Glomerular endothelial cell (primary cell): ENCODE data around the gene OSBPL8. TPM values are rescaled to one million over a fixed set of nuclear protein-coding genes. Genes with fewer than 3 reads are reported as not detected.
"Not testable (repeated sequence)": the region's sequence is repeated elsewhere in the genome, so short reads cannot be mapped to it uniquely, and the experiment has no call there.

Source experiments
- DNase-seq: peaks from one replicate; pipeline ENCODE4 v3.0.0-alpha.2; 2011; ENCODE audit warnings: low read depth, low spot score; ENCODE audit errors: extremely low read depth
- total RNA-seq: library from RNA; depleted of rRNA; stranded (reverse); fragments of >200 nt; gene quantifications from 2 replicates; pipeline ENCODE4 v1.2.3, GENCODE V29; 2015

The OSBPL8 gene
- total RNA-seq, 1 donor from 2014 or later = 55.0 TPM

GRCh38 chr12:76532520-76532919 lies 27.1 kb downstream of the OSBPL8 start:
- no peak for DNase-seq

GRCh38 chr12:76531056-76531455 lies 28.5 kb downstream of the OSBPL8 start:
- DNase-seq = no peak

DNA sequence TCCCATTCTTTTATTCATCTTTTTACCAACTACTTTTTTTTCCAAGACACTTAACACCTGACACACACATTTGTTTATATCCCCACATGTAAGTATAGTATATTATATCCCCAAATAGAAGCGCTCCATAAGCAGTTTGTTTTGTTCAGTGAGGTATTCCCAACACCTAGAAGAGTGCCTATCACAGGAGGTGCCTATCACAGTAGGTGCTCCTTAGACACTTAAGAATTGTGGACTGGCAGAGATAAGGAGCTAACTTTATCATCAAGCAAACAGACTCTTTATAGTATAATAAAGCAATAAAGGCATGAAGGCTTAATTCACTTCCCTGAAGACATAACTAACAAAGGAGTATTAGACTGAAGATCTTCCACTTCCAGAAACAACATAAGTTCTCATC lies 29.1 kb downstream of the OSBPL8 start:
- no peak for DNase-seq

DNA sequence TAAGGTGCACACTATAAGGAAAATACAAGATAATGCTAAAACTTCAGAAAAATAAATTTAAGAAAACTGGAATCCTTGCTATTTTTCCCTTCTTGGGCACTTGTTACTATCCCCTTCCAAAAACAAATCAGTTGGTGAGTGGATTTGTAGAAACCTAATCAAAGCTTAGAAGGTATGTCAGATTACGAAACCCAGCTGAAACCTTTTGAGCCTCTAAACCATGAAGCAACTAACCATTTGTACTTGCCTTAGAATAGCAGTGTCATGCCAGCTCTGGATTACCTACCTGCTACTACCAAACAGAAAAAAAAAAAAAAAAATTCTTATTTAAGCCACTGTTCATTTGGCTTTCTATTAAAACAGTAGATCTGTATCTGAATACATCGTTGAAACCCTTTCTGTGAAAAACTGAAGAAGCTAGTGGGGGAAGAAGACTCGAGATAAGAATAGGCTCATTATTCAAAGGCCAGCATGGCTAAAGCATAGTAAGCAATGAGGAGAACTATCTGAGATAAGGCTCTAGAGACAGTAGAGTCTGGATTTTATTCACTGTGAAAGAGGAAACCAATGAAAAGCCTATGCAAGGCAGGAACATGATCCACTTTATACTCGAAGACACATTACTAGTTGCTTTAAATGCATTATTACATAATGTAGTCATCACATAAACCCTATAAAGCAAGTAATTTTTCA lies 30.2 kb downstream of the OSBPL8 start:
- DNase-seq = no peak

- DNase-seq = no peak
Measured at GRCh38 chr12:76523408-76523807, 36.2 kb downstream of the OSBPL8 start.

DNA sequence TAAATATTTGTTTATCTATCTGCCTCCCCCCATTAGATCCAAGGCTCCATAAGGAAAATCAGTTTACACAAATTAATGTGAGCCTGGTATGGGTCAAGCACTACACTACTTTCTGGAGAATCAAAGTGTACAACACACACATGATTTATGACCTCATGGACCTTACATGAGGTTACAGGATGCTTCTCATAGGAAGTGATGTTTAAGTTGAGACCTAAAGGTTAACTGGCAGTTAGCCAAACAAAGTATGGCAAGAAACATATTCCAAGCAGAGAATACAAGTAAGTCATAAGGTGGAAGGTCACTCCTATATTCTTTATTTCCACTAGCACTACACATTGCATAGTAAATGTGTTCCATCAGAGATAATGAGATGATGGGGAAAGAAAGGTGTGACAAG lies 39.2 kb downstream of the OSBPL8 start:
- peak; percentile 67 for DNase-seq

- peak; percentile 72 for DNase-seq
Measured at GRCh38 chr12:76519538-76519937, 40.0 kb downstream of the OSBPL8 start.

- DNase-seq = no peak
Measured at GRCh38 chr12:76518699-76519098, 40.9 kb downstream of the OSBPL8 start.

GRCh38 chr12:76515271-76515670 lies 44.3 kb downstream of the OSBPL8 start:
- DNase-seq = no peak

GRCh38 chr12:76511116-76511716 lies 48.4 kb downstream of the OSBPL8 start:
- DNase-seq = not testable (repeated sequence)

DNA sequence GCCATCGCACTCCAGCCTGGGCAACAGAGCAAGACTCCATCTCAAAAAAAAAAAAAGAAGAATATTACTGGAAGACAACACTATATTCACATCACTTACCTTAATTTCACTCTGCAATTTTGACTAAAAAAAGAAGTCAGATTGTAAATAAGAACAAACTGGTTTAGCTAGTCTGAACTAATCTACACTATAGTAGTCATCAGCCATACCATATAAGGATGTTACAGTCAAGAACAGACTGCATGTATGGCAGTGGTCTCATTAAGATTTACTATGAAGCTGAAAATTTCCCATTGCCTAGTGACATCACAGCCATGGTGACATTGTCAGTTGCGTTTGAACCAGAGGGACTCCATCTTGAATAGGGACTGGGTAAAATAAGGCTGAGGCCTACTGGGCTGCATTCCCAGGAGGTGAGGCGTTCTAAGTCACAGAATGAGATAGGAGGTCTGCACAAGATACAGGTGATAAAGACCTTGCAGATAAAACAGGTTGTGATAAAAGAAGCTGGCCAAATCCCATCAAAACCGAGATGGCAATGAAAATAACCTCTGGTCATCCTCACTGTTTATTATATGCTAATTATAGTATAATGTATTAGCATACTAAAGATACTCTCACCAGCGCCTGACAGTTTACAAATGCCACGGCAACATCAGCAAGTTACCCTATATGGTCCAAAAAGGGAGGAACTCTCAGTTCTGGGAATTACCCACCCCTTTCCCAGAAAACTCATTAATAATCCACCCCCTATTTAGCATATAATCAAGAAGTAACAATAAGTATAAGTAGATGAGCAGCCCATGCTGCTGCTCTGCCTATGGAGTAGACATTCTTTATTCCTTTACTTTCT lies 51.2 kb downstream of the OSBPL8 start:
- no peak for DNase-seq

DNA sequence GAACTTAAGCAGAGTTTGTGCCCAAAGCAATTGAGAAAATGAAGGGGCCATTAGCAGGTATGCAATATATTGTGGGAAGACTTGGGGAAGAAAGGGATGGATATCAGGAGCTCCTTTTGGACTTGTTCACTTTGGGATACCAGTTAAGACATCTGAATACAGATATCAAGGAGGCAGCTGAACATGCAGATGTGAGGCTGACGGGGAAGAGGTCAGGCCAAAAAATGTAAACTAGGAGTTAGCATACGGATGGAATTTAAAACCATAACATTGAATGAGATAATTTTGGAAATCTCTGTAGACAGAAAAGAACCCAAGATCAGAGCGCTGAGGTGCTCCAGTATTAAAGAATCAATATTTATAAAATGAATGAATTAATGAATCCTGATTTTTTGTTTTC lies 53.4 kb downstream of the OSBPL8 start:
- no peak for DNase-seq

GRCh38 chr12:76505050-76505449 lies 54.5 kb downstream of the OSBPL8 start:
- no peak for DNase-seq

DNA sequence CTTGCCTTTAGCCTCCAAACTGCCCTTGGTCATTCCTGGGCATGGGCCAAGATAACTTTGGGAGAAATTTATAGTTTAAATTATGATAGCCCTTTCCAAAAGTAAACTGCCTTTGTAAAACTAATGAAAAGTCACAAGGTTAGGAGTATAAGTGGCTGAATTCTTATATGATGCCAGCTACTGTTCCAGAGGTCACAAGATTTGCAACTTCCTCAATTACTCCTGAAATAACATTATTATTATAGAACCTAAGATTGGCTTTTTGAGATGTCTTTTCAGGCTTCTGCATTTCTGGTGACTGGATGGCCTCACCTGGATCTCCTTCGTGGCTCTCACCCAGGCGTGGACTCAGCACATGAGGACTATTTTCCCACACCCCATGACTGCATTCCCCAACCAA lies 55.0 kb downstream of the OSBPL8 start:
- no peak for DNase-seq

DNA sequence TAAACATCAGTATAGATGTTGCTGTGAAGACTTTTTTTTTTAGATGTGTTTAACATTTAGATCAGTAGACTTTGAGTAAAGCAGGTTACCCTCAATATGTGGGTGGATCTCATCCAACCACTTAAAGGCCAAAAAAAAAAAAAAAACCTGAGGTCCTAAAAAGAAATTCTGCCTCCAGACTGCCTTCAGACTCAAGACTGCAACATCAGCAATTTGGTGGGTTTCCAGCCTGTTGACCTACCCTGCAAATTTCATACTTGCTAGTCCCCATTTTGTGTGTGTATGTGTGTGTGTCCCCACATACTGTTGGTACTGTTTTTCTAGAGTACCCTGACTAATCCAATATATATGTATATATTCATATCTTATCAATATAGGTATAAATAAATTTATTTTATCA lies 55.6 kb downstream of the OSBPL8 start:
- no peak for DNase-seq

GRCh38 chr12:76501390-76501789 lies 58.2 kb downstream of the OSBPL8 start:
- no peak for DNase-seq

GRCh38 chr12:76499136-76499535 lies 60.4 kb downstream of the OSBPL8 start:
- not testable (repeated sequence) for DNase-seq

DNA sequence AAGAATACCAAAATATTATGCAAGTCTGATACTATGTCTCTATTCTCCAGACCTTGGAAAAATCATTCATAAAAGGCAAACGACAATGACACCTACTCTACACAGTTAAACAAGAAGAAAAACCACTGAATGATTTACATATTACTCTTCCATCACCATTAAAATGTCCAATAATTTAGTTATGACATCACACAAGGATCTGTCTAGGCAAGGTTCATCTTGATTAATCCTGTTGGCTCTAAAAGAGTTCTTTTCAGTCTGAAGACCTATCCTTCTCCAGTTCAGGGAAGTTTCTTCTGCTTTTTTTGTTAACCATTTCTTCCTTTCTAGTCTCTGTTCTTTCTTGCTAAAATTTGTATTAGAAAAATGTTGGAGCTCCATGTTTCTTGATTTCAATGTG lies 64.0 kb downstream of the OSBPL8 start:
- DNase-seq = no peak

DNA sequence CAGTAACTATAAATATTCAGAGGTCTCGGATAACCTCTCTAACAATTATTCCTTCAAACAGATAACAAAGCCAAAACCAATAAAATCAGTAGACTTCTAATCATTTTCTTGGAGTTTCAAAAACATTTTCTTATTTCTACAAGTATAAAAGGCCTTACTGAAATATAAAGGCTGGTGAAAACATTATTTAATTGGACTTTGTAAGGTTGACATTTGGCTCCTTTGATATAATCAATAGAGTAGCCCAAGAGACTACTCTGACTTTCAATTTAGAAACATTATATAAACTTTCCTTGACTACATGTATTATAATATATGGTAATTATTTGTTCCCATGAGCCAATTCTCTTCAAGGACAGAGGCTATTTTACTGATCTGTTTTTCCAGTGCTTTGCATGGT lies 68.3 kb downstream of the OSBPL8 start:
- DNase-seq = no peak

- no peak for DNase-seq
Measured at GRCh38 chr12:76490763-76491162, 68.8 kb downstream of the OSBPL8 start.

GRCh38 chr12:76489737-76490136 lies 69.8 kb downstream of the OSBPL8 start:
- DNase-seq = no peak

- no peak for DNase-seq
Measured at GRCh38 chr12:76486011-76486410, 73.6 kb downstream of the OSBPL8 start.
